ENCODE data around the gene ENO2. TPM values are rescaled to one million over a fixed set of nuclear protein-coding genes. Genes with fewer than 3 reads are reported as not detected.

ENO2 gene
- total RNA-seq, 1 experiment from 2014 or later, result 138 TPM

DNA sequence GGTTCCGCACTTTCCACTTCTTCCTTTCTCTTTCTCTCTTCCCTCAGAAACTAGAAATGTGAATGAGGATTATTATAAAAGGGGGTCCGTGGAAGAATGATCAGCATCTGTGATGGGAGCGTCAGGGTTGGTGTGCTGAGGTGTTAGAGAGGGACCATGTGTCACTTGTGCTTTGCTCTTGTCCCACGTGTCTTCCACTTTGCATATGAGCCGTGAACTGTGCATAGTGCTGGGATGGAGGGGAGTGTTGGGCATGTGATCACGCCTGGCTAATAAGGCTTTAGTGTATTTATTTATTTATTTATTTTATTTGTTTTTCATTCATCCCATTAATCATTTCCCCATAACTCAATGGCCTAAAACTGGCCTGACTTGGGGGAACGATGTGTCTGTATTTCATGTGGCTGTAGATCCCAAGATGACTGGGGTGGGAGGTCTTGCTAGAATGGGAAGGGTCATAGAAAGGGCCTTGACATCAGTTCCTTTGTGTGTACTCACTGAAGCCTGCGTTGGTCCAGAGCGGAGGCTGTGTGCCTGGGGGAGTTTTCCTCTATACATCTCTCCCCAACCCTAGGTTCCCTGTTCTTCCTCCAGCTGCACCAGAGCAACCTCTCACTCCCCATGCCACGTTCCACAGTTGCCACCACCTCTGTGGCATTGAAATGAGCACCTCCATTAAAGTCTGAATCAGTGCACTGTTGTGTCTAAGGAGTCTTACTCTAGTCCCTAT, 8.8 kb downstream of the ENO2 start:
- POLR2A ChIA-PET (ENCODE audit: low non-redundant PET), result no interaction called here
- Histone ChIP-seq H3K9me3 (ENCODE audit: low read depth, low read length, poor library complexity, severe bottlenecking) (no peaks in the 10 kb centered on the region), H3K27ac (ENCODE audit: low read depth, low read length, poor library complexity, severe bottlenecking) (no peak overlapping the region), H3K27me3 (replicated peaks; ENCODE audit: insufficient read depth, low read depth, low read length, poor library complexity) (no peaks in the 10 kb centered on the region), H3K36me3 (ENCODE audit: insufficient read depth, low read length, poor library complexity, severe bottlenecking) (peaks cover 41% of the 10 kb centered on the region), H3K4me1 (ENCODE audit: insufficient read depth, low read length, poor library complexity, severe bottlenecking) (peaks cover 30% of the 10 kb centered on the region), H3K4me3 (ENCODE audit: low read depth, low read length, poor library complexity, severe bottlenecking) (no peak overlapping the region)
- CTCF ChIA-PET, result no interaction called here
- intact Hi-C loops (cut with micrococcal nuclease; ENCODE audit: unreplicated experiment), result loop anchor here (5.0 kb wide), 1 partner anchor 169 kb away; the partner anchor contains the start of gene C1R
- no peak for DNase-seq (ENCODE audit: low spot score)
- TF ChIP-seq EZH2 (IDR thresholded peaks at IDR 0.05; ENCODE audit: borderline replicate concordance, low read depth, low read length, poor library complexity, severe bottlenecking) (no peak), CTCF (conservative IDR thresholded peaks at IDR 0.05; ENCODE audit: low read depth, low read length) (no peak)
- BruUV-seq (replicated peaks), result TSS peak; percentile 78

DNA sequence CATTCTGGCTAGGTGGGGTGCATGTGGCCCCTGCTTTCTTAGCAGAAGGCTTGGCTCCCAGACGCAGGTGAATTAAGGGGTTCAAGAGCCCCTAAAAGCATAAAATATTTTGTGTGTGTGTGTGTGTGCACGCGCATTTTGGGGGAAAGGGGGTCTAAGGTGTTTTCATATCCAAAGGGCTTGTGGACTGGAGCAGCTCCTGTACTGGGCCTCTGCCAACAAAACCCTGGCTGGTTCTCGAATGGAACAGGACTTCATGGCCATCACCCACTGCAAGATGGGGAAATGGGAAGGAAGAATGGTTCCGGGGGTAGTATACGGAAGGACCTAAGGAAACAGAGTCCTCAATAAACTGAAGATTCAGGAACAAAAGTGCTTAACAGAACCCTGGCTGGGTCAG, 9.5 kb downstream of the ENO2 start:
- Histone ChIP-seq H3K4me1 (ENCODE audit: insufficient read depth, low read length, poor library complexity, severe bottlenecking) (peaks cover 30% of the 10 kb centered on the region), H3K9me3 (ENCODE audit: low read depth, low read length, poor library complexity, severe bottlenecking) (no peaks in the 10 kb centered on the region), H3K27me3 (replicated peaks; ENCODE audit: insufficient read depth, low read depth, low read length, poor library complexity) (no peaks in the 10 kb centered on the region), H3K36me3 (ENCODE audit: insufficient read depth, low read length, poor library complexity, severe bottlenecking) (peaks cover 40% of the 10 kb centered on the region), H3K4me3 (ENCODE audit: low read depth, low read length, poor library complexity, severe bottlenecking) (no peak overlapping the region), H3K27ac (ENCODE audit: low read depth, low read length, poor library complexity, severe bottlenecking) (no peak overlapping the region)
- intact Hi-C loops (cut with micrococcal nuclease; ENCODE audit: unreplicated experiment), result loop anchor here (2.0 to 5.0 kb wide), 2 partner anchors 15 to 168 kb away; partner anchors contain the start of gene C1R
- ChIA-PET POLR2A (ENCODE audit: low non-redundant PET) (no interaction called here), CTCF (no interaction called here)
- DNase-seq (ENCODE audit: low spot score), result no peak
- BruUV-seq (replicated peaks), result no TSS peak
- TF ChIP-seq EZH2 (IDR thresholded peaks at IDR 0.05; ENCODE audit: borderline replicate concordance, low read depth, low read length, poor library complexity, severe bottlenecking) (no peak), CTCF (conservative IDR thresholded peaks at IDR 0.05; ENCODE audit: low read depth, low read length) (no peak)

DNA sequence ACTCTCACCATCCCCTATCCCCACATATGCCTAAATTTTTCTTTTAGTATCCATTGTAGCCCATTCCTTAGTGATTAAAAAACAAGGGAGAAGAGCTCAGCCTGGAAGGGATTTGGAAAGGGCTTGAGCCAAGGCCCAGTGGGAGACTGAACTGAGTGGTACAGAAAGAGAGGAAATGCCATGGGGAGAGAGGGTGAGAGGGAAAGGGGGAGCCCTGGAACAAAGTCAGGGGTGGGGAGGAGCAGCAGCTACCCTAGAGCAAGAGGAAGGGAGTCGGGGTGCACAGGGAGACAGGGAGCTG, 10.8 kb downstream of the ENO2 start:
- Histone ChIP-seq H3K4me1 (ENCODE audit: insufficient read depth, low read length, poor library complexity, severe bottlenecking) (peaks cover 39% of the 10 kb centered on the region), H3K9me3 (ENCODE audit: low read depth, low read length, poor library complexity, severe bottlenecking) (no peaks in the 10 kb centered on the region), H3K4me3 (ENCODE audit: low read depth, low read length, poor library complexity, severe bottlenecking) (peak overlapping the region; percentile 26), H3K27ac (ENCODE audit: low read depth, low read length, poor library complexity, severe bottlenecking) (peak overlapping the region; percentile 95), H3K27me3 (replicated peaks; ENCODE audit: insufficient read depth, low read depth, low read length, poor library complexity) (no peaks in the 10 kb centered on the region), H3K36me3 (ENCODE audit: insufficient read depth, low read length, poor library complexity, severe bottlenecking) (peaks cover 27% of the 10 kb centered on the region)
- intact Hi-C loops (cut with micrococcal nuclease; ENCODE audit: unreplicated experiment), result loop anchor here (1.0 to 2.0 kb wide), 2 partner anchors 14 to 37 kb away; no protein-coding TSS in a partner anchor
- ChIA-PET POLR2A (ENCODE audit: low non-redundant PET) (interaction anchor here (1.5 kb wide), 1 partner anchor 19 kb away, joined by 11 read pairs; the partner anchor contains the start of genes C12orf57 and RNU7-1), CTCF (interaction anchor here (1.0 to 1.7 kb wide), 7 partner anchors 8 to 188 kb away, joined by 3 to 11 read pairs (median 5); partner anchors contain the start of genes C12orf57 and RNU7-1)
- no peak for TF ChIP-seq CTCF (conservative IDR thresholded peaks at IDR 0.05; ENCODE audit: low read depth, low read length)
- no TSS peak for BruUV-seq (replicated peaks)
- DNase-seq (ENCODE audit: low spot score), result peak; percentile 70

Data from A673 (cell line).